GM12891 (cell line): ENCODE measurements around the gene SQOR.
A peak's percentile ranks its signal among the peaks of the same experiment; 100 is the strongest.

Source experiments
- DNase-seq: peaks from one replicate; pipeline ENCODE4 v3.0.0; 2011; ENCODE audit warnings: low spot score; ENCODE audit not compliant: insufficient read length
- FAIRE-seq: peaks from 2 replicates; lab custom pipeline; 2011; peaks lifted over from hg19 to GRCh38; lab: Jason Lieb, UNC
- PAX5 ChIP-seq: IDR thresholded peaks from 2 replicates; pipeline ENCODE4 v1.6.1; 2011; ENCODE audit warnings: low read length, moderate library complexity, mild to moderate bottlenecking; ENCODE audit not compliant: insufficient read depth, severe bottlenecking
- POLR2A ChIP-seq: IDR thresholded peaks from 2 replicates; pipeline ENCODE4 v1.6.1; 2011; ENCODE audit warnings: low read depth, low read length, control low read depth
- POLR2AphosphoS5 ChIP-seq: IDR thresholded peaks from 2 replicates; pipeline ENCODE4 v1.6.1; 2011; ENCODE audit warnings: low read depth, low read length, control low read depth
- POU2F2 ChIP-seq: IDR thresholded peaks from 2 replicates; pipeline ENCODE4 v1.6.1; 2011; ENCODE audit warnings: low read depth, mild to moderate bottlenecking, control low read depth, low read length, moderate library complexity
- SPI1 ChIP-seq: IDR thresholded peaks from 2 replicates; pipeline ENCODE4 v1.6.1; 2011; ENCODE audit warnings: low read depth, low read length, control low read depth
- TAF1 ChIP-seq: IDR thresholded peaks from 2 replicates; pipeline ENCODE4 v1.6.1; 2011; ENCODE audit warnings: low read depth, low read length, control low read depth

Gene SQOR

DNA sequence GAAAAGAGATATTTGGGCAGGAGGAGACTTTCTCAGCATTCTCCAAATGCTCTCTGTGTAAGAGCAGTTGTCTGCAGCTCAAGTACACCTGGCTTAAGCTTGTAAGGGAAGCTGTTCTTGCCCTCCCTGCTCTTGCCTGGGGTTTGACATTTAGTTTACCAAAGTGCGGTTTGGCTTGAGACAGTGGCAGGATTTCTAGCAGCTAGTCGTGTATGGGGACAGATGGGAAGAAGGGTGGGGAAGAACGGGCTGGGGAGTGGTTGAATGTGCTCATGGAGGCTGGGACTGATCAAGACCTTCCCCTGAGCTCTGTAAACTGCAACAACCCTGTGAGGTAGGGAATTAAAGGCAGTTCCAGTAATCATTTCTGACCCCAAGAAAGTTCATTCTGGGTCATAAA lies 39.8 kb downstream of the SQOR start:
- TF ChIP-seq PAX5 (no peak), POLR2A (no peak), TAF1 (no peak), POLR2AphosphoS5 (no peak), POU2F2 (no peak), SPI1 (no peak)
- FAIRE-seq, result no peak
- DNase-seq, result no peak

DNA sequence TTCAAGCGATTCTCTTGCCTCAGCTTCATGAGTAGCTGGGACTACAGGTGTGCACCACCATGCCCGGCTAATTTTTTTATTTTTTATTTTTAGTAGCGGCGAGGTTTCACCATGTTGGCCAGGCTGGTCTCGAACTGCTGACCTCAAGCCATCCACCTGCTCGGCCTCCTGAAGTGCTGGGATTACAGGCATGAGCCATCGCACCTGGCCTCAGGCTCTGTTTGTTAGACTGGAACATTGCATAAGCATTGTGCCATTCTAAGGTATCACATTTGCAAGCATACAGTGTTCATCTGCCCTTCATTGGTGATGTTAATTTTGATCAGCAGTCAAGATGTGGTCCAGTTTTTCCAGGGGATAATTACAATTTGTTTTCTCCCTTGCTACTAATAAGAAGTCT lies 43.0 kb downstream of the SQOR start:
- DNase-seq (no peak), FAIRE-seq (no peak)
- TF ChIP-seq TAF1, result no peak
- TF ChIP-seq POLR2AphosphoS5, result no peak
- TF ChIP-seq POLR2A, result no peak

- TF ChIP-seq TAF1 (no peak), POU2F2 (no peak)
- FAIRE-seq (no peak), DNase-seq (no peak)
These were observed 43.8 kb downstream of the SQOR start for GRCh38 chr15:45678459-45679178.

DNA sequence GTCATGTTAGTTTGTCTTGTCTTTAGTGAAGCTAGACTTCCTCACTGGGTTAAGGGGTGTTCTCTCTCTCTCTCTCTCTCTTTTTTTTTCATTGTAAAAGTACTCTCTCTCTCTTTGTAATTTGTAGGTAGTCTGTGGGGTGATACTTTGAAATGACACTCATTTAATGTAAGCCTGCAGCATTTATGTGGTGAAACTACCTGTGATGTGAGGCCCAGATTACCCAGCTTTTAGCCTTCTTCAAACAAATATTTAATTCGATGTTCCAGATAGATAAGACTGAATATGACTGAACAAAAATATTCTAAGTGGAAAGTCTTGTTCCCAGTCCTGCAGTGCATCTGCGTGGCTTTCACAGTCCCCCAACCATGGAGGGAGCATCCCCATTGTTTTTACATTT lies 49.7 kb downstream of the SQOR start:
- no peak for TF ChIP-seq POLR2A
- no peak for TF ChIP-seq SPI1
- TF ChIP-seq POU2F2, result no peak
- TF ChIP-seq TAF1, result no peak
- TF ChIP-seq PAX5, result no peak
- no peak for TF ChIP-seq POLR2AphosphoS5
- DNase-seq (no peak), FAIRE-seq (peak; percentile 31)

- TF ChIP-seq TAF1, result no peak
- TF ChIP-seq POU2F2, result no peak
- TF ChIP-seq PAX5, result no peak
- no peak for TF ChIP-seq POLR2A
- TF ChIP-seq SPI1, result no peak
- no peak for TF ChIP-seq POLR2AphosphoS5
- FAIRE-seq, result no peak
- no peak for DNase-seq
These were observed 54.8 kb downstream of the SQOR start for GRCh38 chr15:45689616-45690015.

- TF ChIP-seq TAF1 (no peak), POU2F2 (no peak), SPI1 (no peak), PAX5 (no peak), POLR2AphosphoS5 (no peak), POLR2A (no peak)
- DNase-seq (no peak), FAIRE-seq (no peak)
These were observed 55.9 kb downstream of the SQOR start for GRCh38 chr15:45690581-45691260.

- FAIRE-seq, result no peak
- DNase-seq, result no peak
These were observed 66.3 kb downstream of the SQOR start for GRCh38 chr15:45701108-45701507.

DNA sequence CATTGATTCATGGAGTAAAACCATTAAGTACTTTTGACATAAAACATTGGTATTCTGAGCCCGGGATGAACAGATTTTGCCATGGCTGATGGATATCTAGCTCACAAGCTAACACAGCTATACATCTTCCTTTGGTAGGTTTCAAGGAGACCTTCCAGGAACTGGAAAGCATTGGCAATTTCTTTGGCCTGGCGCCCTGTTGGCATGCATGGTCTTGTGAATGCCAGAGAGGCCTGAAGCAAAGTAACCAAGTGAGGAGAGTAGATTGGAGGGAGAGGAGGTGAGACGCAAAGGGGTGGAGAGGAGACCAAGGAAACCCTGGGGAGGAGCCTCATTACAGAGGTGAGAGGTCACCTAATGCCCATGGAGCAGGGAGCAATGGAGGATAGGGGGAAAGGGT lies 67.2 kb downstream of the SQOR start:
- DNase-seq, result no peak
- TF ChIP-seq SPI1 (no peak), POU2F2 (no peak), POLR2A (no peak), POLR2AphosphoS5 (no peak)
- no peak for FAIRE-seq

More at GRCh38 chr15:45701108-45701507, 66.3 kb downstream of the SQOR start:
- TF ChIP-seq SPI1, result no peak
- no peak for TF ChIP-seq PAX5
- TF ChIP-seq TAF1, result no peak
- TF ChIP-seq POLR2AphosphoS5, result no peak
- no peak for TF ChIP-seq POU2F2
- TF ChIP-seq POLR2A, result no peak

DNA sequence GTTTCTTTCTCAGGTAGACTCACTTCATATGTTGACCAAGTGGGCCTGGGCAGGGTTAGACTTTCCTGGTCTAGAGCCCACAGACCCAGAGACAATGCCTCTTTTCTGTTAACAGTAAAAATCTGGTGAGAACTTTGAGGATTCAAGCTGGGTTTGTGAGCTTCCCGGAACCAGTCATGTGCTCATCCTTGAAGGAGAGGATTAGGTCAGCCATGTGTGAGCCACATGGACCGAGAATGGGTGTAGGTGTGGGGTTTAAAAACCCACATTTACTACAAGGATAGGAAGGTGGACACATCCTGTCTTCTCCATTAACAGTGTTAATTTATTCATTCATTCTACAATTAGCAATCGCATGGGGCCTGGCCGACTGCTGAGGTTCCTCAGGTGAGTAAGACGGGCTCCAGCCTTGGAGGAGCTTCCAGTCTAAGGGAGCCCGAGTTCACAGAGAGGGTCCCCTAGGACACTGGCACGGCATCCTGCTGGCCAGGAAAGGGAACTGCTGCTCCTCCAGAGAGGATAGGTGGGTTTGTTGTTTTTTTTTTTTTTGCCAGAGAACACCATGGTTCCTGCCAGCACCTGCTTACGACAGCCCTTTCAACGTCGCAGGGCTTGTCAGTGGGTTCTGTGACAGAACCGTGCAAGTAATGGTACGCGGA lies 69.0 kb downstream of the SQOR start:
- TF ChIP-seq SPI1 (no peak), POLR2AphosphoS5 (no peak), PAX5 (no peak), POU2F2 (no peak), POLR2A (no peak), TAF1 (no peak)
- FAIRE-seq (no peak), DNase-seq (no peak)

GRCh38 chr15:45704329-45705249 lies 69.8 kb downstream of the SQOR start:
- DNase-seq (no peak), FAIRE-seq (no peak)
- no peak for TF ChIP-seq POLR2A
